OCI-LY1 (cell line): ENCODE results near the gene CFAP65.

ENCODE experiments used
- EZH2 ChIP-seq: fragments of 200-600 bp; sonication (generic), shearing (Covaris generic); IDR thresholded peaks from 2 replicates; pipeline ENCODE4 v1.8.0; 2017; ENCODE audit warnings: borderline replicate concordance, mixed run types, mild to moderate bottlenecking, antibody characterized with exemption, low read length, moderate library complexity, mixed read lengths
- TF ChIP-seq, protein P1 (sequence below): fragments of 200-600 bp; sonication (generic), shearing (Covaris generic); IDR thresholded peaks from 2 replicates; pipeline ENCODE4 v1.5.1; 2017; ENCODE audit warnings: mild to moderate bottlenecking, antibody characterized with exemption, low read length, moderate library complexity, mixed read lengths

- TF ChIP-seq, protein P1, sequence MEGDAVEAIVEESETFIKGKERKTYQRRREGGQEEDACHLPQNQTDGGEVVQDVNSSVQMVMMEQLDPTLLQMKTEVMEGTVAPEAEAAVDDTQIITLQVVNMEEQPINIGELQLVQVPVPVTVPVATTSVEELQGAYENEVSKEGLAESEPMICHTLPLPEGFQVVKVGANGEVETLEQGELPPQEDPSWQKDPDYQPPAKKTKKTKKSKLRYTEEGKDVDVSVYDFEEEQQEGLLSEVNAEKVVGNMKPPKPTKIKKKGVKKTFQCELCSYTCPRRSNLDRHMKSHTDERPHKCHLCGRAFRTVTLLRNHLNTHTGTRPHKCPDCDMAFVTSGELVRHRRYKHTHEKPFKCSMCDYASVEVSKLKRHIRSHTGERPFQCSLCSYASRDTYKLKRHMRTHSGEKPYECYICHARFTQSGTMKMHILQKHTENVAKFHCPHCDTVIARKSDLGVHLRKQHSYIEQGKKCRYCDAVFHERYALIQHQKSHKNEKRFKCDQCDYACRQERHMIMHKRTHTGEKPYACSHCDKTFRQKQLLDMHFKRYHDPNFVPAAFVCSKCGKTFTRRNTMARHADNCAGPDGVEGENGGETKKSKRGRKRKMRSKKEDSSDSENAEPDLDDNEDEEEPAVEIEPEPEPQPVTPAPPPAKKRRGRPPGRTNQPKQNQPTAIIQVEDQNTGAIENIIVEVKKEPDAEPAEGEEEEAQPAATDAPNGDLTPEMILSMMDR: no peak
- TF ChIP-seq EZH2: no peak
These were observed 5.4 kb downstream of the CFAP65 start for GRCh38 chr2:219035942-219036341.
